PC-9 (cell line): ENCODE results near the gene ACTN2.

Experiments
- CTCF ChIP-seq: fragments of 200-600 bp; sonication (generic); conservative IDR thresholded peaks from 2 replicates; pipeline ENCODE4 v1.6.1; 2017; ENCODE audit warnings: mixed run types, antibody characterized with exemption, mild to moderate bottlenecking, moderate library complexity
- EZH2 ChIP-seq: fragments of 200-600 bp; sonication (generic); IDR thresholded peaks from 2 replicates; pipeline ENCODE4 v1.8.0; 2017; ENCODE audit warnings: antibody characterized with exemption, low read depth

GRCh38 chr1:236741753-236742152 lies 55.5 kb downstream of the ACTN2 start:
- TF ChIP-seq CTCF (no peak), EZH2 (no peak)
